A549 treated with AZD9567 at 1 μM for 4 hours (cell line): ENCODE measurements around the gene METTL21C. TPM values are rescaled to one million over a fixed set of nuclear protein-coding genes. Genes with fewer than 3 reads are reported as not detected.

ENCODE experiments used
- total RNA-seq: library from RNA; stranded (reverse); fragments of 200-300 nt; extraction: Qiagen RNA extraction; gene quantifications from 5 replicates; pipeline ENCODE4 v1.2.3, GENCODE V29; 2022; ENCODE audit not compliant: insufficient read depth

METTL21C gene
- total RNA-seq = not detected in 5 replicates

DNA sequence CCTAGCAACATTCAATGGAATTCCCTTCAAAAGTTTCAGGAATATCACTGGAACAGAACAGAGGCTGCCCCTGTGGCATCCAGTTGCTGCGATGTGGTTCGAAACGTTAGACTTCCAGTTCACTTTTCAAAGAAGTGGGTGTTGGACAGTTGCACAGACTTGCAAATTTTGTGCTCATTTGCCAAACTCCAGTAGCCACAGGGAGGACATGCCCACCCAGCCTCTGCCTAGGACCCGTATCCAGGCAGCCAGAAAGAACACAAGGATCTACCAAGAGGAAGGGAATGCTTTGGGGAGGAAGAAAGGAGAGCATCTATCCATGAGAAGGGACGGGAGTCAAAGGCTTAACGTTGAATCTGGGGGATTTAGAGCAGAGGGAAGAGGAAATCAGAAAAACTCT lies at the start of gene METTL21C:
TSS of gene METTL21C (minus strand) at position 108 of the 400 bp plus-strand sequence. CDS start 546 bp downstream, outside the sequence.

Other genes with a start within 250 kb of the METTL21C start
- 15.2 to 17.6 TPM (median 17.3 TPM) in 5 replicates for gene TPP2, start 98.1 kb downstream of the METTL21C start, total RNA-seq
- gene TEX30, start 78.7 kb upstream of the METTL21C start, total RNA-seq = 13.1 to 20.5 TPM (median 17.1 TPM) in 5 replicates
- 5.4 to 8.8 TPM (median 6.7 TPM) in 5 replicates for gene POGLUT2, start 103.9 kb upstream of the METTL21C start, total RNA-seq
- gene BIVM, start 104.1 kb upstream of the METTL21C start, total RNA-seq = 1.8 to 4.0 TPM (median 3.5 TPM) in 5 replicates
- gene ERCC5, start 151.0 kb upstream of the METTL21C start, total RNA-seq = 12.0 to 17.4 TPM (median 16.0 TPM) in 5 replicates